ENCODE results near the gene C2orf80.
"Not testable (repeated sequence)": the region's sequence is repeated elsewhere in the genome, so short reads cannot be mapped to it uniquely, and the experiment has no call there.

Gene C2orf80

GRCh38 chr2:208189810-208190503 is at the start of gene C2orf80:
C2orf80 (minus strand) TSS chr2:208190030; CDS start chr2:208186986, 3,044 bp downstream.
- no peak for DNase-seq

GRCh38 chr2:208235860-208236259 is 46.0 kb upstream of the C2orf80 start:
- DNase-seq, result no peak

GRCh38 chr2:208234786-208235185 is 45.0 kb upstream of the C2orf80 start:
- no peak for DNase-seq

GRCh38 chr2:208228476-208228875 is 38.6 kb upstream of the C2orf80 start:
- DNase-seq, result no peak

- no peak for DNase-seq
These were observed 37.9 kb upstream of the C2orf80 start for GRCh38 chr2:208227581-208228232.

- DNase-seq, result no peak
These were observed 35.0 kb upstream of the C2orf80 start for GRCh38 chr2:208224802-208225201.

- no peak for DNase-seq
These were observed 32.5 kb upstream of the C2orf80 start for GRCh38 chr2:208222351-208222750.

- DNase-seq, result not testable (repeated sequence)
These were observed 32.0 kb upstream of the C2orf80 start for GRCh38 chr2:208221873-208222272.

- no peak for DNase-seq
These were observed 21.0 kb upstream of the C2orf80 start for GRCh38 chr2:208210688-208211451.

GRCh38 chr2:208208335-208209085 is 18.7 kb upstream of the C2orf80 start:
- no peak for DNase-seq

- no peak for DNase-seq
These were observed 17.9 kb upstream of the C2orf80 start for GRCh38 chr2:208207769-208208168.

GRCh38 chr2:208204166-208204565 is 14.3 kb upstream of the C2orf80 start:
- no peak for DNase-seq

- DNase-seq, result no peak
These were observed 5.7 kb upstream of the C2orf80 start for GRCh38 chr2:208195531-208195930.

- DNase-seq, result no peak
These were observed 2.9 kb upstream of the C2orf80 start for GRCh38 chr2:208192611-208193236.

- DNase-seq, result no peak
These were observed 591 bp downstream of the C2orf80 start for GRCh38 chr2:208189069-208189809.

GRCh38 chr2:208186893-208187292 is 2.9 kb downstream of the C2orf80 start:
- no peak for DNase-seq

- DNase-seq, result no peak
These were observed 3.4 kb downstream of the C2orf80 start for GRCh38 chr2:208186465-208186864.

GRCh38 chr2:208183972-208184705 is 5.7 kb downstream of the C2orf80 start:
- no peak for DNase-seq

- no peak for DNase-seq
These were observed 6.3 kb downstream of the C2orf80 start for GRCh38 chr2:208183526-208183925.

- no peak for DNase-seq
These were observed 7.0 kb downstream of the C2orf80 start for GRCh38 chr2:208182835-208183234.

GRCh38 chr2:208179028-208179609 is 10.7 kb downstream of the C2orf80 start:
- no peak for DNase-seq
